ENCODE measurements around the gene MLXIP. TPM values are rescaled to one million over a fixed set of nuclear protein-coding genes. Genes with fewer than 3 reads are reported as not detected.
A peak's percentile ranks its signal among the peaks of the same experiment; 100 is the strongest.

The MLXIP gene
- total and polyA plus RNA-seq, 2 of the 8 experiments (the other 6 are each of a cell fraction or from before 2014, with no cell fraction given), result 5.5 to 40.5 TPM

DNA sequence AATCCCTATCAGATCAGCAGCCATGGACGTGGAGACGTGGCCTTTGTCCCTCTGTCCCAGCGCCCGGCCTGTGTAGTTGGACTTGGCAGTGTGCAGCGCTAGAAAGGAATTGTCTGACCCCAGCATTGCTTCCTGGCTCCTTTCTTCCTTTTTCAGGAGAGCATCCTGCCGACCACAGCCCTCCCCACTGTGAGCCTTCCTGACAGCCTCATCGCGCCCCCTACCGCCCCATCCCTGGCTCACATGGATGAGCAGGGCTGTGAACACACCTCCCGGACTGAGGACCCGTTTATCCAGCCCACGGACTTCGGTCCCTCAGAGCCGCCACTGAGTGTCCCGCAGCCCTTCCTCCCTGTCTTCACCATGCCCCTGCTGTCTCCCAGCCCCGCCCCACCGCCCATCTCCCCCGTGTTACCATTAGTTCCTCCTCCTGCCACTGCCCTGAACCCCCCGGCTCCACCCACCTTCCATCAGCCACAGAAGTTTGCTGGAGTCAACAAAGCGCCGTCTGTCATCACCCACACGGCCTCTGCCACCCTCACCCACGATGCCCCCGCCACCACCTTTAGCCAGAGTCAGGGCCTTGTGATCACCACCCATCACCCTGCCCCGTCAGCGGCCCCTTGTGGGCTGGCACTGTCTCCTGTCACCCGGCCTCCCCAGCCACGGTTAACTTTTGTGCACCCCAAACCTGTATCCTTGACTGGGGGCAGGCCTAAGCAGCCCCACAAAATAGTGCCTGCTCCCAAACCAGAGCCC is 54.8 kb downstream of the MLXIP start:
- Histone ChIP-seq H3K14ac (ENCODE audit: insufficient read length) (no peak overlapping the region), H3K27me3 (replicated peaks in 1 of 4; ENCODE audit: control insufficient read depth in 3 of 4, extremely low read depth in 1 of 4, insufficient read depth in 3 of 4, low read length in 3 of 4) (no peaks in the 10 kb centered on the region; a peak in 1 of 7 replicates), H3K23me2 (ENCODE audit: low read depth, low read length) (no peaks in the 10 kb centered on the region), H3K9ac (replicated peaks in 1 of 4; ENCODE audit: extremely low read depth in 1 of 4, low read depth in 3 of 4, low read length in 3 of 4) (no peak overlapping the region), H2BK5ac (ENCODE audit: low read depth, low read length) (no peak overlapping the region), H3K79me2 (ENCODE audit: control insufficient read depth in 1 of 2, insufficient read depth in 2 of 2, low read length in 2 of 2) (no peaks in the 10 kb centered on the region), H2BK15ac (ENCODE audit: low read length) (no peak overlapping the region), H3K4me2 (ENCODE audit: insufficient read depth in 1 of 2, low read depth in 2 of 2, low read length in 2 of 2) (no peak overlapping the region), H2AFZ (ENCODE audit: low read length) (no peak overlapping the region), H3K18ac (ENCODE audit: extremely low read depth, low read length) (no peak overlapping the region), H3K56ac (replicated peaks; ENCODE audit: insufficient read length, low read depth, low read length) (no peak overlapping the region), H3K27ac (ENCODE audit: low read depth, low read length) (no peak overlapping the region), H4K91ac (replicated peaks; ENCODE audit: insufficient read length, low read length) (no peak overlapping the region), H3K9me3 (ENCODE audit: insufficient read depth in 2 of 2, low read depth in 1 of 2, low read length in 1 of 2) (no peaks in the 10 kb centered on the region), H3K79me1 (ENCODE audit: low read depth, low read length) (no peaks in the 10 kb centered on the region), H4K8ac (ENCODE audit: extremely low read depth, insufficient read depth, low read length) (no peak overlapping the region), H2BK12ac (ENCODE audit: low read depth, low read length) (no peak overlapping the region), H3K4me3 (ENCODE audit: extremely low read depth in 1 of 4, insufficient read depth in 2 of 4, low read depth in 3 of 4, low read length in 4 of 4) (no peak overlapping the region), H3K36me3 (ENCODE audit: control insufficient read depth in 2 of 4, insufficient read depth in 4 of 4, low read length in 3 of 4) (peaks cover 0 to 14% (median 2%) of the 10 kb centered on the region in 4 experiments; a peak in 4 of 8 replicates), H2AK5ac (ENCODE audit: low read depth, low read length) (no peak overlapping the region), H3K23ac (ENCODE audit: insufficient read length) (no peak overlapping the region), H3K4ac (replicated peaks; ENCODE audit: insufficient read length, low read depth, low read length) (no peak overlapping the region), H4K20me1 (replicated peaks in 1 of 2; ENCODE audit: control insufficient read depth in 1 of 2, insufficient read depth in 2 of 2, low read length in 2 of 2) (peaks cover 0 to 2% of the 10 kb centered on the region in 2 experiments), H4K5ac (ENCODE audit: insufficient read length, low read depth, low read length) (no peak overlapping the region), H2BK120ac (replicated peaks; ENCODE audit: low read depth, low read length) (no peak overlapping the region), H2BK20ac (ENCODE audit: low read length) (no peak overlapping the region), H3K4me1 (replicated peaks in 1 of 4; ENCODE audit: control insufficient read depth in 3 of 4, insufficient read depth in 4 of 4, low read length in 3 of 4) (peaks cover 0 to 8% (median 3%) of the 10 kb centered on the region in 4 experiments; a peak in 5 of 7 replicates)
- WGBS, 2 experiments (ENCODE audit: extremely low coverage in 1 of 2, insufficient coverage in 1 of 2, insufficient read length in 1 of 2, insufficient replicate concordance in 2 of 2, low coverage in 1 of 2, low lambda C conversion rate in 2 of 2, missing lambda C conversion rate in 1 of 2), result 86% methylated on average over 24 of the region's 28 CpGs; no CpG with 5 or more reads in 1 of the 2 experiments
- CTCF ChIA-PET (ENCODE audit: partially characterized antibody), result interaction anchor here (0.8 to 18.2 kb wide), 20 partner anchors 9 to 105 kb away, joined by 3 to 379 read pairs (median 4); no protein-coding TSS in a partner anchor
- TF ChIP-seq KDM1A (IDR thresholded peaks at IDR 0.05; ENCODE audit: borderline replicate concordance, low read length) (no peak), RAD21 (IDR thresholded peaks at IDR 0.05 in 1 of 2, conservative IDR thresholded peaks at IDR 0.05 in 1 of 2; ENCODE audit: low read depth in 2 of 2, low read length in 2 of 2) (peak; percentile 16 to 32; a peak in 3 of 4 replicates), YY1 (IDR thresholded peaks at IDR 0.05; ENCODE audit: low read depth, low read length) (no peak), EGR1 (IDR thresholded peaks at IDR 0.05; ENCODE audit: borderline replicate concordance, low read depth, low read length) (no peak), CTCF (IDR thresholded peaks at IDR 0.05; ENCODE audit: control extremely low read depth in 1 of 3, insufficient read depth in 1 of 3, low read depth in 1 of 3, low read length in 3 of 3) (peak in 2 of 3 experiments; percentile 41; a peak in 3 of 4 replicates), SP4 (IDR thresholded peaks at IDR 0.05; ENCODE audit: low read length) (no peak), SIX5 (IDR thresholded peaks at IDR 0.05; ENCODE audit: low read depth, low read length) (no peak), JUND (IDR thresholded peaks at IDR 0.05; ENCODE audit: low read length) (no peak)
- DNase-seq (ENCODE audit: low read depth in 1 of 2, low spot score in 2 of 2) (peak in 1 of 2 experiments; percentile 62), FAIRE-seq (no peak)
- POLR2A ChIA-PET (ENCODE audit: partially characterized antibody), result interaction anchor here (0.9 kb wide), 1 partner anchor 13 kb away, joined by 3 read pairs; no protein-coding TSS in a partner anchor
